Measurements from ENCODE around the gene TDRD9. TPM values are rescaled to one million over a fixed set of nuclear protein-coding genes. Genes with fewer than 3 reads are reported as not detected.
A peak's percentile ranks its signal among the peaks of the same experiment; 100 is the strongest.

Gene TDRD9
- total and polyA plus RNA-seq, 8 donors: 0.85 to 8.8 (median 2.4) TPM; not detected in 2

GRCh38 chr14:103943673-103944072 lies 15.4 kb downstream of the TDRD9 start:
- peaks cover 0 to 42% (median 6%) of the 10 kb centered on the region in 3 donors for H3K27me3 ChIP-seq
- no peak overlapping the region for H3K4me3 ChIP-seq
- no peaks in the 10 kb centered on the region for H3K36me3 ChIP-seq
- 61 to 66% (median 64%) methylated on average over 5 of the region's 5 CpGs for WGBS, 5 donors
- intact Hi-C loops (cut with DNase I; ENCODE audit: low total_unique reads): no loop called here
- H3K9me3 ChIP-seq: peaks cover 0 to 8% (median 4%) of the 10 kb centered on the region in 4 donors
- no peaks in the 10 kb centered on the region for H3K4me1 ChIP-seq
- H3K27ac ChIP-seq: no peak overlapping the region
- peak in 1 of 2 donors; percentile 27 for DNase-seq
- TF ChIP-seq EP300 (IDR thresholded peaks at IDR 0.05) (no peak), POLR2A (IDR thresholded peaks at IDR 0.05) (no peak), POLR2AphosphoS5 (IDR thresholded peaks at IDR 0.05) (no peak), CTCF (IDR thresholded peaks at IDR 0.05) (no peak)

DNA sequence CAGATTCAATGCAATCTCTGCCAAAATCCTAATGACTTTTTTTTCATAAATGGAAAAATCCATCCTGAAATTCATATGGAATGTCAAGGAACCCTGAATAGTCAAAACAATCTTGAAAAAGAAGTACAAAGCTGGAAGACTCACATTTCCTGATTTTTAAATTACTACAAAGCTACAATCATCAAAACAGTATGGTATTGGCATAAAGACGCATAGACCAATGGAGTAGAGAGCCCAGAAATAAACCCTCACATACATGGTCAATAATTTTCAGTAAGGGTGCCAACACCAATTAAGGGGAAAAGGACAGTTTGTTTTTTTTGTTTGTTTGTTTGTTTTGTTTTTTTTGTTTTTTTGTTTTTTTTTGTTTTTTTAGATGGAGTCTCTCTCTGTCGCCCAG lies 18.7 kb downstream of the TDRD9 start:
- H3K27ac ChIP-seq: no peak overlapping the region
- no peak overlapping the region for H3K4me3 ChIP-seq
- no peak for DNase-seq
- H3K27me3 ChIP-seq: peaks cover 0 to 29% (median 6%) of the 10 kb centered on the region in 3 donors
- H3K9me3 ChIP-seq: peaks cover 0 to 8% (median 4%) of the 10 kb centered on the region in 4 donors
- WGBS, 5 donors: 88 to 100% (median 97%) methylated on average over 2 of the region's 2 CpGs
- H3K36me3 ChIP-seq: no peaks in the 10 kb centered on the region
- intact Hi-C loops (cut with DNase I; ENCODE audit: low total_unique reads): no loop called here
- H3K4me1 ChIP-seq: no peaks in the 10 kb centered on the region
- no peak for TF ChIP-seq EP300 (IDR thresholded peaks at IDR 0.05)

- WGBS, 5 donors: 78 to 83% (median 79%) methylated on average over 2 of the region's 2 CpGs
- intact Hi-C loops (cut with DNase I; ENCODE audit: low total_unique reads): no loop called here
These were observed 20.2 kb downstream of the TDRD9 start for GRCh38 chr14:103948442-103948841.

DNA sequence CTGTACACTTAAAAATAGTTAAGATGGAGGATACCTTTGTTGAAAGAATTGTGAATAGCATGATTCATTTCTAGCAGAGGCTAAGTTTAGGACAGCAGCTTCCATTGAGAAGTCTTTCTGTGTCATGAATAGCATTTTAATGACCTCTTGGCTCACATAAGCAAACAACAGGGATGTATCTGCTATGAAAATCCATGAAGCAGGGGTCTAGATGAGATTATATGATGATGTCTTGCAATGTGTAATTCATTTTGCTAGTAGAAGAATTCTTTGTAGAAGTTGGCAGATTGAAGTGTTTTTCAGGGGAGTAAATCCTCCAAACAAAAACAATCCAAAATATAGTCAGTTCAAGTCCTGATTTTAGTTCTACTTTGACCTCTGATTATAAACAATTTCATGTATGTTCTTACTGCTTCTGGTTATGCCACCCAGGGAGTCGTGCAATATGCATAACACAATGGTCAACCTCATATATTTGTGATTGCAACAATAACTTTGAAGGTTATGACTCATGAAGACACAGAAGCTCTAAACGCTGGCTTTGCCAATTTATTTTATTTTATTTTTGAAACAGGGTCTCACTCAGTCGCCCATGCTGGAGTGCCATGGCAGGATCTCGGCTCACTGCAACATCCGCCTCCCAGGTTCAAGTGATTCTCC lies 21.0 kb downstream of the TDRD9 start:
- no peaks in the 10 kb centered on the region for H3K4me1 ChIP-seq
- H3K36me3 ChIP-seq: no peaks in the 10 kb centered on the region
- TF ChIP-seq CTCF (IDR thresholded peaks at IDR 0.05) (no peak), POLR2AphosphoS5 (IDR thresholded peaks at IDR 0.05) (no peak), POLR2A (IDR thresholded peaks at IDR 0.05) (no peak), EP300 (IDR thresholded peaks at IDR 0.05) (no peak)
- H3K4me3 ChIP-seq: no peak overlapping the region
- 64 to 80% (median 77%) methylated on average over 5 of the region's 5 CpGs for WGBS, 5 donors
- H3K9me3 ChIP-seq: peaks cover 0 to 8% (median 4%) of the 10 kb centered on the region in 4 donors
- intact Hi-C loops (cut with DNase I; ENCODE audit: low total_unique reads): no loop called here
- no peak for DNase-seq
- peaks cover 0 to 31% (median 3%) of the 10 kb centered on the region in 3 donors for H3K27me3 ChIP-seq
- H3K27ac ChIP-seq: no peak overlapping the region

More at GRCh38 chr14:103948442-103948841, 20.2 kb downstream of the TDRD9 start:
- Histone ChIP-seq H3K9me3 (peaks cover 0 to 8% (median 4%) of the 10 kb centered on the region in 4 donors), H3K36me3 (no peaks in the 10 kb centered on the region), H3K27ac (no peak overlapping the region), H3K27me3 (peaks cover 0 to 28% (median 6%) of the 10 kb centered on the region in 3 donors), H3K4me3 (no peak overlapping the region), H3K4me1 (no peaks in the 10 kb centered on the region)
- no peak for DNase-seq
- no peak for TF ChIP-seq POLR2A (IDR thresholded peaks at IDR 0.05)
- no peak for TF ChIP-seq POLR2AphosphoS5 (IDR thresholded peaks at IDR 0.05)
- TF ChIP-seq EP300 (IDR thresholded peaks at IDR 0.05): no peak
- no peak for TF ChIP-seq CTCF (IDR thresholded peaks at IDR 0.05)

DNA sequence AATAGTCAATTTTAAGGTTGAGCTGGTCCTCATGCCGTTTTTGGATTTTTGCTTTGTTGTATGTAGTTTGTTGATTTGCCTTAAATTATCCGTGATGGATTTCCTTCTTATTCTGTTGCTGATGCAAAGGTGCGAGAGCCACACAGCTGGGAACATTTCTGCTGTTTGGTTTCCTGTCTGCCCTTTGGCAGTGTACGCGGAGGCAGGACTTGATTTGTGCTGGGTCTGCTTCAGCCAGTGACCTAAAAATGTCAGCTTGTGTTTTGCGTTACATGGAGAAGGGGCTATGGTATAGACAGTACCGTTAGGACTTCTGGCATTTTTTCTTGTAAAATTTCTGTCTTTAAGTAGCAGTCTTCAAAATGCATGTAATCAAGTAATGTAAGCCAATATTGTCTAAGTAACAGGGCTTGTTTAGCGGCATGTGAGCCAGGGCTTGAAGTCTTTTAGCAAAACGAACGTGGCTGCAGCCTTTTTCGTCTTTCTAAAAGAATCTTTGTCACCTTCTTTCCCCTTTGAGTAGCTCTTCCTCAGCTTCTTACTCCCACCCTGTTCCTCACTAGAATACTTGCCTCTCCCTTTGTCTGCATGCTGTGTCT lies 32.3 kb downstream of the TDRD9 start:
- no peaks in the 10 kb centered on the region for H3K4me1 ChIP-seq
- H3K9me3 ChIP-seq: no peaks in the 10 kb centered on the region
- TF ChIP-seq EP300 (IDR thresholded peaks at IDR 0.05) (no peak), POLR2A (IDR thresholded peaks at IDR 0.05) (no peak), CTCF (IDR thresholded peaks at IDR 0.05) (no peak), POLR2AphosphoS5 (IDR thresholded peaks at IDR 0.05) (no peak)
- WGBS, 5 donors: 50 to 63% (median 55%) methylated on average over 11 of the region's 11 CpGs
- H3K27ac ChIP-seq: no peak overlapping the region
- H3K4me3 ChIP-seq: no peak overlapping the region
- H3K27me3 ChIP-seq: no peaks in the 10 kb centered on the region
- intact Hi-C loops (cut with DNase I; ENCODE audit: low total_unique reads): no loop called here
- no peaks in the 10 kb centered on the region for H3K36me3 ChIP-seq
- DNase-seq: peak in 1 of 2 donors; percentile 14

All from stomach (tissue), 9 donors.